ENCODE data around the gene PRR15L. TPM values are rescaled to one million over a fixed set of nuclear protein-coding genes. Genes with fewer than 3 reads are reported as not detected.
A peak's percentile ranks its signal among the peaks of the same experiment; 100 is the strongest.

The PRR15L gene
- total and polyA plus RNA-seq, 4 donors = 0.17 to 0.27 TPM; not detected in 2

DNA sequence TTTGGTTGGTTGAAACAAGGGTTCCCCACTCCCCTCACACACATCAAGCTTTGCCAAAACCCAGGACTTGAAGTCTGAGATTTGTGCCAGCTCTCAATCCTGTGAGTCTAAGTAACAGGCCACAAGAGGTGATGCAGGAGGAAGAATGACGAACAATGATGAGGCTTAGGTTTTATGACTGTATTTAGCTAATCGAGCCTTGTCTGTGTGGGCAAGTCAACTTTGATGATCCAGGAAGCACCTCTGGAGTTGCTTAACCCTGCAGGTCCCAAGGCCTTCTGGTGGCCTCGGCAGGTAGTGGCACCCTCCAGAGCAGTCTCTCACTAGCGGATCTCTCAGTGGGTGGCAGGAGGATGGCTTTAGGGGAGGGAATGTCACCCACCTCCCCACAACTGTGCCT, 41.9 kb upstream of the PRR15L start:
- H3K9me3 ChIP-seq (ENCODE audit: control insufficient read depth, insufficient read depth, low read length) = no peaks in the 10 kb centered on the region
- no peaks in the 10 kb centered on the region for H3K27me3 ChIP-seq (ENCODE audit: control insufficient read depth, insufficient read depth, low read length)
- no peak overlapping the region for H3K27ac ChIP-seq (ENCODE audit: low read depth, low read length)
- DNase-seq (ENCODE audit: low read depth in 4 of 6, low spot score in 6 of 6) = no peak
- H3K4me1 ChIP-seq (ENCODE audit: control insufficient read depth, insufficient read depth, low read length) = peaks cover 63% of the 10 kb centered on the region
- H3K4me3 ChIP-seq (ENCODE audit: low read depth, low read length) = no peak overlapping the region
- 17% methylated on average over 2 of the region's 4 CpGs for WGBS (ENCODE audit: insufficient coverage)
- H3K36me3 ChIP-seq (ENCODE audit: control insufficient read depth, insufficient read depth, low read length) = no peaks in the 10 kb centered on the region

DNA sequence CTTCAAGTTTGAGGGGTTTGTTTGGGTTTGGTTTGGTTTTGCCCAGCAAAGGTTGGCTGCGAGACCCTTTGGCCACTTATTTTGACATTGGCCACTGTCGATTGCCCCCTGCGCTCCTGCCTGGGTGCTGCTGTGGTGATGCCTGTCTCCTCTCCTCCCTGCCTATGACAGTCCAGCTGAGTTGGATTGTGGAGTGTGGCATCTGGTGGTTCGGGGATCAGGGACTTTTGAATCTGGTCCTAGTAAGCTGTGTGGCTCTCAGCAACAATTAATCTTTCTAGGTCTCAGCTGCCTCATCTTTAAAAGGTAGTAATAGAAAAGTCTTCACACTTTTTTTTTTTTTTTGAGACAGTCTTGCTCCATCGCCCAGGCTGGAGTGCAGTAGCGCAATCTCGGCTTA, 40.4 kb upstream of the PRR15L start:
- Histone ChIP-seq H3K4me3 (ENCODE audit: low read depth, low read length) (no peak overlapping the region), H3K27ac (ENCODE audit: low read depth, low read length) (no peak overlapping the region), H3K9me3 (ENCODE audit: control insufficient read depth, insufficient read depth, low read length) (no peaks in the 10 kb centered on the region), H3K36me3 (ENCODE audit: control insufficient read depth, insufficient read depth, low read length) (no peaks in the 10 kb centered on the region), H3K4me1 (ENCODE audit: control insufficient read depth, insufficient read depth, low read length) (peaks cover 60% of the 10 kb centered on the region), H3K27me3 (ENCODE audit: control insufficient read depth, insufficient read depth, low read length) (no peaks in the 10 kb centered on the region)
- WGBS (ENCODE audit: insufficient coverage) = 94% methylated on average over 3 of the region's 7 CpGs
- no peak for DNase-seq (ENCODE audit: low read depth in 4 of 6, low spot score in 6 of 6)

DNA sequence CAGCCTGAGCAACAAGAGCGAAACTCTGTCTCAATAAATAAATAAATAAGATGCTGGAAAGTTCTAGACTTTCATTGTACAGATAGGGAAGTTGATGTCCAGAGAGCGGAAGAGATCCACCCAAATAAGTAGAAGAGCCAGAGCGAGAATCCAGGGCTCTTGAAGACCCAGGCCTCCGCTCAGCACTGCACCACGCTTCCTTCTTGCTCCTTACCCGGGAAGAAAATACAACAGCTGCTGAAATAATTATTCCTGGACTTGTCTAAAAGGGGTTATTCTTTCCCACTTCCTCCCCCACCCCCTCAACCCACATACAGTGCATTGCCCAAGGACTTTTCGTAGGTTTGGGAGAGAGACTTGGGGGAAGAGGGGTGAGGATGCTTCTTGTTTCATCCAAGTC, 39.9 kb upstream of the PRR15L start:
- H3K36me3 ChIP-seq (ENCODE audit: control insufficient read depth, insufficient read depth, low read length) = no peaks in the 10 kb centered on the region

DNA sequence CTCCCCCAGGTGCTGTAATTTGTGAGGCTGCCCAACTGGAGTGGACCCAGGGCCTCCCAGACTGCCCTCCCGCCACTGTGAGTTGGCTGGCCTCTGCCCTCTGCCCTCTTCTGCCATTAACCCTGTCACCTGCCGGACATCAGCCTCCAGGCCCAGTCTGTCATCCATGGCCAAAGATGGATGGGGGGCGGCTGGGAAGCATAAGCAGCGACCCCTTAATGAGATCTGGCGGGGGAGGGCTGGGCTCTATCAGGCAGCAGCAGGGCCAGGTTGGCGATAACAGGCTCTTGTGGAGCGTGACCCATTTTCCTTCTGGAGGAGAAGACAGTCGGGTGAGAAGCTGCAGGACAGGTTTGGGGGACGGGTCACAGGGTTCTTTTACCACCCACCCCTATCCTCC, 38.5 kb upstream of the PRR15L start:
- H3K9me3 ChIP-seq (ENCODE audit: control insufficient read depth, insufficient read depth, low read length) = no peaks in the 10 kb centered on the region
- WGBS (ENCODE audit: insufficient coverage) = 63% methylated on average over 5 of the region's 9 CpGs
- H3K4me3 ChIP-seq (ENCODE audit: low read depth, low read length) = no peak overlapping the region
- peak in 1 of 6 donors; percentile 37 for DNase-seq (ENCODE audit: low read depth in 4 of 6, low spot score in 6 of 6)
- no peak overlapping the region for H3K27ac ChIP-seq (ENCODE audit: low read depth, low read length)
- no peaks in the 10 kb centered on the region for H3K36me3 ChIP-seq (ENCODE audit: control insufficient read depth, insufficient read depth, low read length)
- H3K4me1 ChIP-seq (ENCODE audit: control insufficient read depth, insufficient read depth, low read length) = peaks cover 54% of the 10 kb centered on the region
- H3K27me3 ChIP-seq (ENCODE audit: control insufficient read depth, insufficient read depth, low read length) = no peaks in the 10 kb centered on the region

More for the DNA sequence above, 39.9 kb upstream of the PRR15L start:
- 100% methylated on average over 1 of the region's 7 CpGs for WGBS (ENCODE audit: insufficient coverage)
- H3K4me3 ChIP-seq (ENCODE audit: low read depth, low read length) = no peak overlapping the region
- H3K27me3 ChIP-seq (ENCODE audit: control insufficient read depth, insufficient read depth, low read length) = no peaks in the 10 kb centered on the region
- peaks cover 56% of the 10 kb centered on the region for H3K4me1 ChIP-seq (ENCODE audit: control insufficient read depth, insufficient read depth, low read length)
- DNase-seq (ENCODE audit: low read depth in 4 of 6, low spot score in 6 of 6) = no peak
- no peak overlapping the region for H3K27ac ChIP-seq (ENCODE audit: low read depth, low read length)
- H3K9me3 ChIP-seq (ENCODE audit: control insufficient read depth, insufficient read depth, low read length) = no peaks in the 10 kb centered on the region

DNA sequence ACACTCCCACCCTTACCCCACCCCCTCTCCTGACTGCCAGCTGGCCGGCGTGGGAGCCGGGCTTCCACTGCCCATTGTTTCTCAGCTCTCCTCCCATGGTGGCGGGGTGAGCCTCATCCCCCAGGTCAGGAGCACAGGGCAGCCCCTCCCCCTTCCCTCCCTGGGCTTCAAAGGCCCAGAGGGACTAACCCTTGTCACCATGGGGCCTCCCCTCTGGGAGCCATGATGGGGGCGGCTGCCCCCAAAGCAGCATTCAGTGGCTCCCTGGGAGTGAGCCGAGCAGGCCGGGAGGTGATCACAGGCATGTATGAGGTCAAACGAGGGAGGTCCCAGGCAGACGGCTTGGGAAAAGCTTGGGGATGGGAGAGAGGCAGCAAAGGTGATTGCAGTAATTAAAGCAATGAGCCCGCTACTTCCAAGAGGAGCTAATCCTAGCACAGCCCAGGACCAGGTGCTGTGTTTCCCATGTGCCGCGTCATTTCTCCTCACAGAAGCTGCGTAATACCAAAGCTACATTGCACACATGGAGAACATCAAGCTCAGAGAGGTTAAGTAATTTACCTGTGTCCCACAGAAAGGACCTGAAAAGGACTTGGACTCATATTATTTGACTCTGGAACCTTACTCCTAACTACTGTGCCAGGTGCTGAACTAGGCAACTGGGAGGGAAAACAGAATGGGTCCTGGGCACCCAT, 37.7 kb upstream of the PRR15L start:
- Histone ChIP-seq H3K9me3 (ENCODE audit: control insufficient read depth, insufficient read depth, low read length) (no peaks in the 10 kb centered on the region), H3K4me3 (ENCODE audit: low read depth, low read length) (no peak overlapping the region), H3K27ac (ENCODE audit: low read depth, low read length) (no peak overlapping the region), H3K27me3 (ENCODE audit: control insufficient read depth, insufficient read depth, low read length) (no peaks in the 10 kb centered on the region), H3K4me1 (ENCODE audit: control insufficient read depth, insufficient read depth, low read length) (peaks cover 59% of the 10 kb centered on the region), H3K36me3 (ENCODE audit: control insufficient read depth, insufficient read depth, low read length) (no peaks in the 10 kb centered on the region)
- peak in 1 of 6 donors; percentile 18 for DNase-seq (ENCODE audit: low read depth in 4 of 6, low spot score in 6 of 6)
- 50% methylated on average over 13 of the region's 13 CpGs for whole genome bisulfite sequencing (ENCODE audit: insufficient coverage)

DNA sequence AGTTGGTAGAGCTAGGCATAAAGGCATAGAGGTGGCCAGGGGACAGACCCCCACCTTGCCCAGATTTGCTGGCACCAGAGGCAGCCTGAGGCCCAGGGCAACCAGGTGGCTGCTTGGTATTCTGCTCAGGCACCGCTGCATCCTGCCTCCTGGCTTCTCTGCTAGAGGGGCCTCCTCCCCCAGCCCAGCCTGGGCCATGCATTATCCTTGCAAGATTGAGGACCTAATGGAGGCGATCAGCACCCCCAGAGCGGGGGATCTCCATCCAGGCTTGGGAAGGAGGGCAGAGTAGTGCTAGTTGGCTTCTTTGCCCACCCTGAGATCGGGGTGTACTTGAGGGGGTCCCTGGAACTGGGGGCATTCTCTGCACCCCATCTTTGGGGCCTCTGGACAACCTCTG, 37.0 kb upstream of the PRR15L start:
- Histone ChIP-seq H3K27me3 (ENCODE audit: control insufficient read depth, insufficient read depth, low read length) (no peaks in the 10 kb centered on the region), H3K4me3 (ENCODE audit: low read depth, low read length) (no peak overlapping the region), H3K36me3 (ENCODE audit: control insufficient read depth, insufficient read depth, low read length) (no peaks in the 10 kb centered on the region), H3K9me3 (ENCODE audit: control insufficient read depth, insufficient read depth, low read length) (no peaks in the 10 kb centered on the region), H3K27ac (ENCODE audit: low read depth, low read length) (no peak overlapping the region), H3K4me1 (ENCODE audit: control insufficient read depth, insufficient read depth, low read length) (peaks cover 54% of the 10 kb centered on the region)
- DNase-seq (ENCODE audit: low read depth in 4 of 6, low spot score in 6 of 6) = peak in 1 of 6 donors; percentile 58
- 44% methylated on average over 3 of the region's 4 CpGs for WGBS (ENCODE audit: insufficient coverage)

DNA sequence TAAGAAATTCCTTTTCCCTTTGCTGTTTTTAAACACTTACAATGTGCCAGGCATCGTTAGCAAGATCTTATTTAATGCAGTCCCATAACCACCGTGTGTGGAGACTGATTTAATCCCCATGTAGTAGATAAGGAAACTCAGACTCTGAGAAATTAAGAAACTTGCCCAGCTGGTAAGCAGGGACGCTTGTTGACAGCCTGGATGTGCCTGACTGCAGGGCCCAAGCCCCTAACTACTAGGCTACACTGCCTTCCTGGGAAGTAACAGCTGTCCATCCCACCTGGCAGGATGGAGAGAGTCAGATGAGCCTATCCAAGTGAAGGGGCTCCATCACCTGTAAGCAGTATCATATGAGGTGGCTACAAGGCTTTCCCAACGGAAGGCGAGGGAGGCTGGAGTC, 36.3 kb upstream of the PRR15L start:
- Histone ChIP-seq H3K4me1 (ENCODE audit: control insufficient read depth, insufficient read depth, low read length) (peaks cover 52% of the 10 kb centered on the region), H3K27ac (ENCODE audit: low read depth, low read length) (no peak overlapping the region), H3K27me3 (ENCODE audit: control insufficient read depth, insufficient read depth, low read length) (no peaks in the 10 kb centered on the region), H3K4me3 (ENCODE audit: low read depth, low read length) (no peak overlapping the region), H3K36me3 (ENCODE audit: control insufficient read depth, insufficient read depth, low read length) (no peaks in the 10 kb centered on the region), H3K9me3 (ENCODE audit: control insufficient read depth, insufficient read depth, low read length) (no peaks in the 10 kb centered on the region)
- WGBS (ENCODE audit: insufficient coverage) = 88% methylated on average over 3 of the region's 5 CpGs
- DNase-seq (ENCODE audit: low read depth in 4 of 6, low spot score in 6 of 6) = no peak

DNA sequence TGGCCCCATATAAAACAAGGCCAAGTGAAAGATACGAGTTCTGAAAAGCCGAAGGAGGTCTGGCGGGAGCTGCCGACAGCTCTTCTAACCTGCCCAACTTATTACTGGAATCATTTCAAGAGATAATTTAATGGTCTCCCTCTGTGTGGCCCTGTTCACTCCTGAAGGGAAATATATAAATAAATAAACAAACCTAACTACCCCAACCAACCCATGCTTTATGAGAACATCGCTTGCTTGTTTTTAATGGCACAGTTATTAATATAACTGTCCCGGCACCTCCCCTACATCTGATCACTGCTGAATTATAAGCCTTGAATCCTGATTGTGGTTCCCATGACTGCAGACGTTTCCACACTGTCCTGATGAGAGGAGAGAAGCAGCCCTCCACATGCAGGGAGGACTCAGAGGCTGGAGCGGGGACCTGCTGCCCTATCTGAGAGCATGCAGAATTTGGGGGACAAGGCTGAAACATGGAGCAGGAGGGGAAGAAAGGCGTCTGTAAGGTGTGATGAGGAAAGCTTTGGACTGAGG, 35.4 kb upstream of the PRR15L start:
- H3K4me1 ChIP-seq (ENCODE audit: control insufficient read depth, insufficient read depth, low read length) = peaks cover 54% of the 10 kb centered on the region
- no peaks in the 10 kb centered on the region for H3K27me3 ChIP-seq (ENCODE audit: control insufficient read depth, insufficient read depth, low read length)
- no peaks in the 10 kb centered on the region for H3K9me3 ChIP-seq (ENCODE audit: control insufficient read depth, insufficient read depth, low read length)
- 47% methylated on average over 3 of the region's 9 CpGs for WGBS (ENCODE audit: insufficient coverage)
- no peak overlapping the region for H3K27ac ChIP-seq (ENCODE audit: low read depth, low read length)
- DNase-seq (ENCODE audit: low read depth in 4 of 6, low spot score in 6 of 6) = peak in 1 of 6 donors; percentile 81
- H3K4me3 ChIP-seq (ENCODE audit: low read depth, low read length) = no peak overlapping the region
- no peaks in the 10 kb centered on the region for H3K36me3 ChIP-seq (ENCODE audit: control insufficient read depth, insufficient read depth, low read length)

DNA sequence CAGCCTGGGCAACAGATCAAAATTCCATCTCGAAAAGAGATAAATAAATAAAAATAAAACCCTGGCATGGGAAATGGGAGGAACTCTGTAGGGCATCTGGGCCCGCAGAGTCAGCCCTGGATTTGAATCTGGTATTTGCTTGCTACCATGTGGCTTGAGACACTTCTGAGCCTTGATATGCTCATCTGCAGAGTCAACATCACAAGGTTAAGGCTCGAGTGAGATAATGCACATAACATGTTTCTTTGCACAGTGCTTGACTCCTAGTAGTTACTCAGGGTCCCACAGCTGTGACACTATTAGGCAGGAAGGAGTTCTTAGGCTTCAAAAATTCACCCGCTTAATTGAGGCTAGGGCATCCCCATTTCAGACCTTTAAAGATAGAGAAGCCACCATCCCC, 34.5 kb upstream of the PRR15L start:
- Histone ChIP-seq H3K9me3 (ENCODE audit: control insufficient read depth, insufficient read depth, low read length) (no peaks in the 10 kb centered on the region), H3K27me3 (ENCODE audit: control insufficient read depth, insufficient read depth, low read length) (no peaks in the 10 kb centered on the region), H3K4me1 (ENCODE audit: control insufficient read depth, insufficient read depth, low read length) (peaks cover 54% of the 10 kb centered on the region), H3K36me3 (ENCODE audit: control insufficient read depth, insufficient read depth, low read length) (no peaks in the 10 kb centered on the region), H3K4me3 (ENCODE audit: low read depth, low read length) (no peak overlapping the region), H3K27ac (ENCODE audit: low read depth, low read length) (no peak overlapping the region)
- 60% methylated on average over 1 of the region's 4 CpGs for WGBS (ENCODE audit: insufficient coverage)
- no peak for DNase-seq (ENCODE audit: low read depth in 4 of 6, low spot score in 6 of 6)

Measured in spinal cord (tissue), 10 donors.